Upper lobe of right lung (tissue), 1 donor: ENCODE measurements around the gene TRMT112. TPM values are rescaled to one million over a fixed set of nuclear protein-coding genes. Genes with fewer than 3 reads are reported as not detected.

Experiments used
- ATAC-seq: fragments of 200-7000 bp; cut with Tn5 transposase; one replicate; pipeline ENCODE4 v1.9.1; 2020; ENCODE audit warnings: mild to moderate bottlenecking, moderate library complexity
- DNase-seq: peaks from one replicate; pipeline ENCODE4 v3.0.0-alpha.2; 2020
- H3K27ac ChIP-seq: fragments of 200-600 bp; one replicate; pipeline ENCODE4 v1.8.0; 2022
- H3K27me3 ChIP-seq: fragments of 200-600 bp; one replicate; pipeline ENCODE4 v1.8.0; 2022; ENCODE audit warnings: mild to moderate bottlenecking
- H3K36me3 ChIP-seq: fragments of 200-600 bp; one replicate; pipeline ENCODE4 v1.8.0; 2022
- H3K4me1 ChIP-seq: fragments of 200-600 bp; one replicate; pipeline ENCODE4 v1.8.0; 2022
- H3K4me3 ChIP-seq: fragments of 200-600 bp; one replicate; pipeline ENCODE4 v1.8.0; 2022; ENCODE audit warnings: mild to moderate bottlenecking
- H3K9me3 ChIP-seq: fragments of 200-600 bp; one replicate; pipeline ENCODE4 v1.8.0; 2022
- intact Hi-C: fragments of 100-400 bp; cut with DNase I; formaldehyde crosslinking; loops from one replicate; pipeline ENCODE4 v1.11.0; 2022
- total RNA-seq: library from RNA; stranded (reverse); fragmentation: NEBNext Ultra II Directional; extraction: Animal tissue kit (Norgen Biotek cat#: 25700); gene quantifications from one replicate; pipeline ENCODE4 v1.2.1, GENCODE V29; 2021
- TF ChIP-seq, protein P1 (sequence below): fragments of 200-600 bp; IDR thresholded peaks from one replicate; pipeline ENCODE4 v1.8.0; 2022; ENCODE audit warnings: antibody characterized with exemption
- donor health status: DM: no; HTN: yes; CAD: no; lungs with severe emphysema.

The TRMT112 gene
- total RNA-seq, 1 donor from 2014 or later = 168 TPM

- no peaks in the 10 kb centered on the region for H3K9me3 ChIP-seq
- peaks cover 21% of the 10 kb centered on the region for H3K36me3 ChIP-seq
- intact Hi-C loops = no loop called here
- DNase-seq = no peak
- H3K27me3 ChIP-seq = no peaks in the 10 kb centered on the region
- peaks cover 32% of the 10 kb centered on the region for H3K4me1 ChIP-seq
- TF ChIP-seq, protein P1, sequence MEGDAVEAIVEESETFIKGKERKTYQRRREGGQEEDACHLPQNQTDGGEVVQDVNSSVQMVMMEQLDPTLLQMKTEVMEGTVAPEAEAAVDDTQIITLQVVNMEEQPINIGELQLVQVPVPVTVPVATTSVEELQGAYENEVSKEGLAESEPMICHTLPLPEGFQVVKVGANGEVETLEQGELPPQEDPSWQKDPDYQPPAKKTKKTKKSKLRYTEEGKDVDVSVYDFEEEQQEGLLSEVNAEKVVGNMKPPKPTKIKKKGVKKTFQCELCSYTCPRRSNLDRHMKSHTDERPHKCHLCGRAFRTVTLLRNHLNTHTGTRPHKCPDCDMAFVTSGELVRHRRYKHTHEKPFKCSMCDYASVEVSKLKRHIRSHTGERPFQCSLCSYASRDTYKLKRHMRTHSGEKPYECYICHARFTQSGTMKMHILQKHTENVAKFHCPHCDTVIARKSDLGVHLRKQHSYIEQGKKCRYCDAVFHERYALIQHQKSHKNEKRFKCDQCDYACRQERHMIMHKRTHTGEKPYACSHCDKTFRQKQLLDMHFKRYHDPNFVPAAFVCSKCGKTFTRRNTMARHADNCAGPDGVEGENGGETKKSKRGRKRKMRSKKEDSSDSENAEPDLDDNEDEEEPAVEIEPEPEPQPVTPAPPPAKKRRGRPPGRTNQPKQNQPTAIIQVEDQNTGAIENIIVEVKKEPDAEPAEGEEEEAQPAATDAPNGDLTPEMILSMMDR = no peak
- H3K27ac ChIP-seq = peak overlapping the region; percentile 91
- peak overlapping the region; percentile 91 for H3K4me3 ChIP-seq
- ATAC-seq = no peak
Observed at GRCh38 chr11:64357904-64358535, 40.7 kb upstream of the TRMT112 start.

DNA sequence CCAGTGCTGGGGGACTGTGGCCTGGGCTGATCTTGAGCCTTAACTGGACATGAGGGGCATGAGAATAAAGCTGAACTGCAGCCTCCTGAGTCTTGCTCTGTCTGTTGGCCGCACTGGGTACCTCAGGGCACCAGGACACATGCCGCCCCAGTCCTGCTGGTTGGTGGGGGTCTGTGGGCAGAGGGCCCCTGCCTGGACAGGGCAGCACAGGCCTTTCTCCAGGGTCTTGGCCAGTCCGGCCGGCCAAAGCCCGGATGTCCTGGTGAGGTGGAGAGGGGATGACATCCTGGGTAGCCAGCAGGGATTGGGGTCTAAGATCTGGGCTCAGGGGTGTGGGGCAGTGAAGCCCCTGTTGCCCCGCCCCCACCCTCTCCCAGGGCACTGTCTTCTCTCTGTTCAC is 40.1 kb upstream of the TRMT112 start:
- no peak for DNase-seq
- Histone ChIP-seq H3K9me3 (no peaks in the 10 kb centered on the region), H3K4me3 (no peak overlapping the region), H3K27ac (no peak overlapping the region), H3K4me1 (peaks cover 32% of the 10 kb centered on the region), H3K36me3 (peaks cover 15% of the 10 kb centered on the region), H3K27me3 (no peaks in the 10 kb centered on the region)
- TF ChIP-seq, protein P1 = no peak
- intact Hi-C loops = no loop called here
- no peak for ATAC-seq

GRCh38 chr11:64356498-64357411 is 39.4 kb upstream of the TRMT112 start:
- Histone ChIP-seq H3K27me3 (no peaks in the 10 kb centered on the region), H3K4me3 (no peak overlapping the region), H3K4me1 (peaks cover 32% of the 10 kb centered on the region), H3K36me3 (peaks cover 8% of the 10 kb centered on the region), H3K9me3 (no peaks in the 10 kb centered on the region), H3K27ac (no peak overlapping the region)
- TF ChIP-seq, protein P1 = peak; percentile 29
- DNase-seq (peak; percentile 74), ATAC-seq (no peak)
- intact Hi-C loops = no loop called here

DNA sequence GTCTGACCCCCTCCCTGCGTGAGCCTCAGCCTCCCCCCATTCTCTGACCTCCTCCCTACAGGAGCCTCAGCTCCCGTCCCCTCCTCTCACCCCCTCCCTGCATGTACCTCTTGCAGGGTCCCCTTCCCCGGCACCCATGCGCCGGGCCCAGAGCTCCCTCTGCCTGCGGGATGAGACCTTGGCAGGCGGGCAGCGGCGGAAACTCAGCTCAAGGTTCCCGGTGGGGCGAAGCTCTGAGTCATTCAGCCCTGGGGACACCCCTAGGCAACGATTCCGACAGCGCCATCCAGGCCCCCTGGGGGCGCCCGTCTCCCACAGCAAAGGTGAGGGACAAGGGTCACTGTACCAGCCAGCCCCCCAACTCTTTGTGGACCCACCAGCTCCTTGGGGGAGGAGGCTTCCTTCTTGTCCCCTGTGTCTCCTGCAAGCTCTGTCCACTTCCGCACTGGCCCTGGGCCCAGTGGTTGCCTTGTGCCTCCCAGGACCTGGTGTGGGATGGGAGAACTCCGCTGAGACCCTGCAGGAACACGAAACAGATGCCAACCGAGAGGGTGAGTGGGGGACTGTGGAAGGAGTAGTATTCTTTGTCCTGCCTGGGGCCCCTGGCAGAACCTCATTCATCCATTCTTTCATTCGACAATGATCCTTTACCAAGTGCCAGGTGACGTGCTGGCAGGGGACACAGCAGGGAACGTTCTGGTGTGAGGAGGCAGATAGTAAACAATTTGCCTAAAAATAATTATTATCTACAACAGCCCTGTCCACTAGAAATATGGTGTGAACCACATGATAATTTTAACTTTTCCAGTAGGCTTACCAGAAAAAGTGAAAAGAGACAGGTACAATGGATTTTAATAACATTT is 38.0 kb upstream of the TRMT112 start:
- Histone ChIP-seq H3K9me3 (no peaks in the 10 kb centered on the region), H3K4me3 (peak overlapping the region; percentile 37), H3K36me3 (no peaks in the 10 kb centered on the region), H3K27ac (peak overlapping the region; percentile 69), H3K27me3 (no peaks in the 10 kb centered on the region), H3K4me1 (peaks cover 27% of the 10 kb centered on the region)
- intact Hi-C loops = no loop called here
- DNase-seq (peak; percentile 90), ATAC-seq (peak; percentile 68)
- TF ChIP-seq, protein P1 = peak; percentile 70

GRCh38 chr11:64353715-64354506 is 36.6 kb upstream of the TRMT112 start:
- TF ChIP-seq, protein P1 = no peak
- intact Hi-C loops = no loop called here
- ATAC-seq = no peak

More at GRCh38 chr11:64353715-64354506, 36.6 kb upstream of the TRMT112 start:
- Histone ChIP-seq H3K4me1 (peaks cover 18% of the 10 kb centered on the region), H3K36me3 (no peaks in the 10 kb centered on the region), H3K9me3 (no peaks in the 10 kb centered on the region), H3K27me3 (no peaks in the 10 kb centered on the region), H3K4me3 (no peak overlapping the region), H3K27ac (no peak overlapping the region)
- DNase-seq = no peak
